Tibial nerve (tissue), 4 donors: ENCODE measurements around the gene CCDC18.

Source experiments
- CTCF ChIP-seq, 5 experiments: fragments of 200-600 bp in 3 of 5; fragments of 450-650 bp in 2 of 5; sonication (generic) in 3 of 5; IDR thresholded peaks; one replicate each; pipeline ENCODE4 v1.5.1; 2016 to 2019; ENCODE audit warnings: antibody characterized with exemption in 5 of 5, mild to moderate bottlenecking in 3 of 5, moderate library complexity in 2 of 5
- EP300 ChIP-seq, 2 donors: sonication (generic); formaldehyde crosslinking; IDR thresholded peaks; one replicate each; pipeline ENCODE4 v1.6.1; 2017; ENCODE audit warnings: antibody characterized with exemption in 2 of 2, mild to moderate bottlenecking in 1 of 2
- POLR2A ChIP-seq, 2 donors: fragments of 450-650 bp; IDR thresholded peaks; one replicate each; pipeline ENCODE4 v1.6.1; 2017; ENCODE audit warnings: antibody characterized with exemption in 2 of 2, mild to moderate bottlenecking in 2 of 2, moderate library complexity in 2 of 2

- TF ChIP-seq CTCF (IDR thresholded peaks at IDR 0.05) = no peak
- TF ChIP-seq POLR2A (IDR thresholded peaks at IDR 0.05) = no peak
- no peak for TF ChIP-seq EP300 (IDR thresholded peaks at IDR 0.05)
These were observed 6.1 kb downstream of the CCDC18 start for GRCh38 chr1:93186667-93187066.
